Parathyroid adenoma (tissue), 2 donors: ENCODE measurements around the gene ARHGAP42.

Source experiments
- H2AFZ ChIP-seq: fragments of 300-600 bp; sonication (generic); one replicate; pipeline ENCODE4 v1.7.0; 2017; ENCODE audit warnings: antibody characterized with exemption, mild to moderate bottlenecking
- H3K27ac ChIP-seq: fragments of 300-600 bp; sonication (generic); one replicate; pipeline ENCODE4 v1.7.0; 2017
- H3K27me3 ChIP-seq: fragments of 300-600 bp; sonication (generic); one replicate; pipeline ENCODE4 v1.7.0; 2017; ENCODE audit warnings: low read length; ENCODE audit not compliant: control insufficient read depth, insufficient read depth
- H3K36me3 ChIP-seq: fragments of 300-600 bp; sonication (generic); one replicate; pipeline ENCODE4 v1.7.0; 2017; ENCODE audit warnings: low read length; ENCODE audit not compliant: control insufficient read depth, insufficient read depth
- H3K4me1 ChIP-seq: fragments of 300-600 bp; sonication (generic); one replicate; pipeline ENCODE4 v1.7.0; 2017; ENCODE audit warnings: control low read depth
- H3K4me2 ChIP-seq: fragments of 300-600 bp; sonication (generic); one replicate; pipeline ENCODE4 v1.7.0; 2017; ENCODE audit warnings: low read length
- H3K4me3 ChIP-seq: fragments of 300-600 bp; sonication (generic); one replicate; pipeline ENCODE4 v1.7.0; 2017; ENCODE audit warnings: low read depth, low read length
- H3K79me2 ChIP-seq: fragments of 300-600 bp; sonication (generic); one replicate; pipeline ENCODE4 v1.7.0; 2017; ENCODE audit warnings: control low read depth
- H3K9ac ChIP-seq: fragments of 300-600 bp; sonication (generic); one replicate; pipeline ENCODE4 v1.7.0; 2017; ENCODE audit warnings: mild to moderate bottlenecking
- H3K9me3 ChIP-seq: fragments of 300-600 bp; sonication (generic); one replicate; pipeline ENCODE4 v1.7.0; 2017; ENCODE audit warnings: low read length; ENCODE audit not compliant: control insufficient read depth
- CTCF ChIP-seq: fragments of 300-600 bp; sonication (generic); IDR thresholded peaks from one replicate; pipeline ENCODE4 v1.7.0; 2017; ENCODE audit warnings: antibody characterized with exemption, mild to moderate bottlenecking
- donor health status: primary hyperparathyroidism.

Gene ARHGAP42

GRCh38 chr11:100719809-100720221 lies 32.7 kb downstream of the ARHGAP42 start:
- H2AFZ ChIP-seq, result peak overlapping the region; percentile 22
- H3K9ac ChIP-seq, result no peak overlapping the region
- H3K27ac ChIP-seq, result peak overlapping the region; percentile 56
- peak overlapping the region; percentile 17 for H3K4me2 ChIP-seq
- H3K9me3 ChIP-seq, result no peaks in the 10 kb centered on the region
- no peak for TF ChIP-seq CTCF
- peaks cover 2% of the 10 kb centered on the region for H3K79me2 ChIP-seq
- peaks cover 3% of the 10 kb centered on the region for H3K4me1 ChIP-seq
- H3K4me3 ChIP-seq, result no peak overlapping the region
- H3K27me3 ChIP-seq, result no peaks in the 10 kb centered on the region
- no peaks in the 10 kb centered on the region for H3K36me3 ChIP-seq

- no peak overlapping the region for H3K4me3 ChIP-seq
- H3K4me2 ChIP-seq, result no peak overlapping the region
- H3K9me3 ChIP-seq, result no peaks in the 10 kb centered on the region
- no peak overlapping the region for H3K9ac ChIP-seq
- no peak for TF ChIP-seq CTCF
- no peaks in the 10 kb centered on the region for H3K79me2 ChIP-seq
- H3K27ac ChIP-seq, result no peak overlapping the region
- H3K27me3 ChIP-seq, result no peaks in the 10 kb centered on the region
- no peaks in the 10 kb centered on the region for H3K4me1 ChIP-seq
- no peaks in the 10 kb centered on the region for H3K36me3 ChIP-seq
- no peak overlapping the region for H2AFZ ChIP-seq
These were observed 39.6 kb downstream of the ARHGAP42 start for GRCh38 chr11:100726680-100727079.

GRCh38 chr11:100727410-100727809 lies 40.3 kb downstream of the ARHGAP42 start:
- no peak for TF ChIP-seq CTCF
- H3K4me2 ChIP-seq, result no peak overlapping the region
- no peaks in the 10 kb centered on the region for H3K4me1 ChIP-seq
- H3K27ac ChIP-seq, result no peak overlapping the region
- H3K9me3 ChIP-seq, result no peaks in the 10 kb centered on the region
- H3K36me3 ChIP-seq, result no peaks in the 10 kb centered on the region
- H2AFZ ChIP-seq, result no peak overlapping the region
- no peak overlapping the region for H3K9ac ChIP-seq
- H3K27me3 ChIP-seq, result no peaks in the 10 kb centered on the region
- no peaks in the 10 kb centered on the region for H3K79me2 ChIP-seq
- no peak overlapping the region for H3K4me3 ChIP-seq

GRCh38 chr11:100730266-100730665 lies 43.2 kb downstream of the ARHGAP42 start:
- no peaks in the 10 kb centered on the region for H3K4me1 ChIP-seq
- no peaks in the 10 kb centered on the region for H3K36me3 ChIP-seq
- no peak overlapping the region for H3K27ac ChIP-seq
- H3K9me3 ChIP-seq, result no peaks in the 10 kb centered on the region
- H3K79me2 ChIP-seq, result no peaks in the 10 kb centered on the region
- no peak overlapping the region for H3K4me3 ChIP-seq
- H2AFZ ChIP-seq, result no peak overlapping the region
- H3K27me3 ChIP-seq, result no peaks in the 10 kb centered on the region
- H3K9ac ChIP-seq, result no peak overlapping the region
- H3K4me2 ChIP-seq, result no peak overlapping the region
- no peak for TF ChIP-seq CTCF

- no peak overlapping the region for H3K4me3 ChIP-seq
- H3K9me3 ChIP-seq, result no peaks in the 10 kb centered on the region
- no peak for TF ChIP-seq CTCF
- no peaks in the 10 kb centered on the region for H3K27me3 ChIP-seq
- no peak overlapping the region for H3K9ac ChIP-seq
- H3K4me2 ChIP-seq, result no peak overlapping the region
- H3K27ac ChIP-seq, result no peak overlapping the region
- no peak overlapping the region for H2AFZ ChIP-seq
- H3K4me1 ChIP-seq, result peaks cover 5% of the 10 kb centered on the region
- no peaks in the 10 kb centered on the region for H3K36me3 ChIP-seq
- H3K79me2 ChIP-seq, result no peaks in the 10 kb centered on the region
These were observed 44.4 kb downstream of the ARHGAP42 start for GRCh38 chr11:100731471-100731870.
